HG03196 (cell line): ENCODE data around the gene C1orf232.

Experiments
- ATAC-seq: cut with Tn5 transposase; IDR thresholded peaks from one replicate; pipeline ENCODE4 v1.9.1; 2021; ENCODE audit not compliant: unreplicated experiment

Gene C1orf232

DNA sequence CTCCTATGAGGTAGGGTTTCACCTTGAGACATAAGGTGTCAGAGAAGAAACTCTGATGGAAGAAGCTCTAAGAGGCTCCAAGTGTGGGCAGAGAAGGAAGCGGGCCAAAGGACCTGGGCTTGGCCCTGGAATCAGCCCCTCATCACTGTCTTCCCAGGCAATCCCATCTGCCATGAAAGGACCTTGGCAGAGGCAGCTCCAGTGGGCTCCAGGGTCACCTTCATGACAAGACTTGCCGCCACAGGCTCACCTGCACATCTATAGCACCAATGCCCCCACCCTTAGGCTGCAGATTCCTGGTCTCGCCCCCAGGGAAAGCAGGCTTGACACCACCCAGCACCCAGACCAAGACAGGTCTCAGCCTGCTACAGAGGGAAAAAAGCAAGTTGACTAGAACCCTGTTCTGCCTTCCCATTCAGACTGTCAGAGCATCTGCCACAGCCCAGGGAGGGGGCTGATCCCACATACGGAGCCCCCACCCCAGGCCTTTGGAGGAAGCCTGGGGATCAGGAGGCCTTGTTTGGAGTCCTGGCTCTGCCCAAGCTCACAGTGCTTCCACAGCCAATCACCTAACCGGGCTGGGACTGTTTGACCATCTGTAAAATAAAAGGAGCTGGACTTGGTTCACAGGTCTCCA is 10.4 kb downstream of the C1orf232 start:
- ATAC-seq: no peak

DNA sequence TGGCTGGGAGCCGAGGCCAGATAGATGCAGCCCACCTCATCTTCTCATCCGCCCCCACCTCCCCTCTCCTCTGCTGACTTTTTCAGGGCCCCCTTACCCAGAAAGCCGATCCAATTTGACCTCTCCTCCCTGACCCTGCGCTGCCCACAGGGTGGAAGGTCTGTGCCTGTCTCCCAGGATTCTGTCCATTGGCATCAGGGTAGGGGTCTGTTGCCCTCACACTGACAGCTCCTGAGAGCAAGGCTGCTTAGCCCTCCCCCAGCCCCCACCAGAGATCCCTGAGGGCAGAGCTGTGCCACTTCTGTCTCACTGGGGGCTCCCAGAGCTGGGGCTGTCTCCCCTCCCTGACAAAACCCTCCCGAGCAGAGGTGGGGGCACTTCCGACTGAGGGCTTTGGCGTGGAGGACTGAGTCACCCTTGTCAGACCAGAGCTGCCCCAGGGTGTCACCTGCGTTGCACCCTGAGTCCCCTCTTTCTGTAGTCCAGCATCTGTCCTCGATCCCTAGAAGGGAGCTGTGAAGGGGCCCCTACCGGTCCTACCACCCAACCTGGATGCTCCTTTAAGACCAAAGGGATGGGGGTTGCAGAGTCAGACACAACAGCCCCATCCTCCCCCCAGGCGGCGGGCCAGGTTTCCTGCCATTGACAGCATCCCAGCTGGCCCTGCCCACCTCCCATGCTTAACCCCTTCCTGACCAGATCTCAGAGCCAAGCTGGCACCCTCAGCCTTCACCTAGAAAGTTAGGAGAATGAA is 12.3 kb downstream of the C1orf232 start:
- no peak for ATAC-seq

DNA sequence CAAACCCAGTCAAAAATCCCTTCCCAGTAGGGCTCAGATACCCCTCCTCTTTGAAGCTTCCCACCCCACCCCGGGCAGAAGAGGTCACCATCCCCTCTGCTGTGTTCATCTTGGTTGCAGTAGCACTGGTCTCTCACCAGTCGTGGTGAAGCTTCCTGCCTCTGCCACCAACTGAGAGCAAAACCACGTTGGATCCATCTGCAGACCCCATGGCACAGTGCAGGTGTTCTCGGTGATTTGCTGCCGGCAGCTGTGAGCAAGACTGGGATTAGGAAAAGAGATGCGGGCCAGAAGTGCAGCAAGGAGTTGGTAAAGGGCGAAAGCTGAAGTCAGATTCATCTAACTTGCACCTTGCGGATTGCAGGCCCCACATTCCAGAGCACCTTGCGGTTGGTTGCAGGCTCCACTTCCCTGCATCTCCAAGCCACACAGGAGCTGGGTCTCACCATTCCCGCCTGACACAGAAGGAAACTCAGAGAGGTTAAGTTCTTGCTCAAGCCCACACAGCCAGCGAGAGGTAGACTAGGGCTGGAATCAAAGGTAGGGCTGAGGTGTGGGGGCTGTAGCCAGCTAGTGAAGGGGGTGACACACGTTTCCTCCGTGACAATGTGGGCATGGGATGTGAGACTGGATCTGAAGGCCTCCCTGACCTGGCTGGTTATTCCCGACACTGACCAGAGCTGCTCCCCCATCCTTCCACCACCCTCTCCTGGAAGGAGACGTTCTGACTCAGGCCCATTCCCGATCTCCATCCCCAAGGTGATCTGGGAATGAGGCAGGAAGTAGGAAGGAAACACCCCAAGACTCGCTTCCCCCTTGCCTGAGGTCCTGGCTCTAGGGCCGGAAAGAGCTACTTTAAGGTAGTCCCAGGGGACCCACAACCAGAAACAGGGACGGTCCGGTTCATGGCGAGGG is 13.1 kb downstream of the C1orf232 start:
- ATAC-seq: no peak

DNA sequence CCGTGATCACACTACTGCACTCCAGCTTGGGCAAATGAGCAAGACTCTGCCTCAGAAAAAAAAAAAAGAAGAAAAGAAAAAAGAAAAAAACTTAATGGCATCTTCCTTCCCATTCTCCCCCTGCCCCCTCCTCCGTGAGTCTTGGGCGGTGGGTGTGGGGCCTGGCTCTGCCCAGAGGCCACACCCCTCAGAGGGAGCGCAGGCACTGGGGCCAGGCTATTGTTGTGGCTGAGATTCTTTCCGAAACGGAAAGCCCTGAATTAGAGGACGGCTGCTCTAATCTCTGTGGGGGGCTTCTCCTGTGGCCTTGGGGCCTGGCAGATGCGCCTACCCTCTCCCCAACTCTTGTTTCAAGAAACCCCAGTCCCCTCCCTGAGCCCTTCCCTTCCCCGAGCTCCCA is 14.0 kb downstream of the C1orf232 start:
- no peak for ATAC-seq

DNA sequence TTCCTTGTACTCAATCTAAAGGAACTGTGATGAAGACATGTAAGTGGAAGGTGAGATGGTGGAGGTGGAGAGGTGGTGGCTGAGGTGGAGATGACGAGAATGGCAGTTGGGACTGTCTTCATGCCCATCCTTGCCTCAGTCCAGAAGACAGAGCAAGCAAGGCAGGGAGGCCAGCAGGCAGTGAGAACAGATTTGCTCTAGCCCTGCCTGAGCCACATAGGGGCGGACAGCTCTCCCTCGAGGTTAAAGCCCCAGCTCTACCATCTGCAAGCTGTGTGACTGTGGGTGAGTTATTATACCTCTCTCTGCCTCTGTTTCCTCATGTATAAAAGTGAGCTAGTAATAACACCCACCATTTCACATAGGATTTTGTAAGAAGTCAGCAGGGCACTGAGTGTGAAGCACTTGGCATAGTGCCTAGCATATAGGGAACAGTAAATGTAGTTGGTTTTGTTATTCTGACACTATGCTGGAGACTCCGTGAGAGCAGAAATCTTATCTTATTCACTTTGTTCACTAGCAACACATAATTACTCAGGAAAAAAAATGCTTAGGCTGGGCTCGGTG is 14.7 kb downstream of the C1orf232 start:
- no peak for ATAC-seq

DNA sequence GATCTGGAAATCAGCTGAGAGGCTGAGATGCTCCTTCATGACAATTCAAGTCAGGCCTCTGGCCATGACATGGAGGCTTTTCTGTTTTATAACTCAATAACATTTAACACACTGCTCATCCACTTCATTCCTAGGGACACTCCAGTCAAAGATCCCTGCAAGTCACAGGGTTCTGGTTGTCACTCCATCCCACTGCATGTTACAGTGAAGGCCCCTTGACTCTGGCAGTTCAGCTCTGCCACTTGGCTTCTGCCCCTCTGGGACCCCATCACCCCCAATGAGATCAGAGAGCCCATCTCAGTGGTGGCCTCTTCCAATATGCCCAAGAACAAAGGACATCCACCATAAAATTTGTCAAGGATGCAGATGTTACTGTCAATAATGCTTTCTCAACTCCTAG is 19.9 kb downstream of the C1orf232 start:
- no peak for ATAC-seq

DNA sequence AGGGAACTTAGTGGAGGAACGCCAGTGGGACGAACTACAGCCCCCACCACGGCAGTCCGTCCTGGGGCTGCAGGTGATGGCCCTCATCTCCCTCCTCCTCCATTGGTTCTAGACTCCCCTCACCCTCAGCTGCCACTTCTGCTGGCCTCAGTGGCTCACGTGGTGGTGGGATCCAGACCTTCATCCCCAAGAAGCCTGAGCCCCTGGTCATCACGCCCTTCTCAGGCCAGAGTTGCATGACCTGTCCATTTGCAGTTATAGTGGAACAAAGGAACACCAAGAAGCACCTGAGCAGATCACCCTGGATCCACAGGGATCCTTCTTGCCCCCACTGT is 22.8 kb downstream of the C1orf232 start:
- ATAC-seq: no peak

DNA sequence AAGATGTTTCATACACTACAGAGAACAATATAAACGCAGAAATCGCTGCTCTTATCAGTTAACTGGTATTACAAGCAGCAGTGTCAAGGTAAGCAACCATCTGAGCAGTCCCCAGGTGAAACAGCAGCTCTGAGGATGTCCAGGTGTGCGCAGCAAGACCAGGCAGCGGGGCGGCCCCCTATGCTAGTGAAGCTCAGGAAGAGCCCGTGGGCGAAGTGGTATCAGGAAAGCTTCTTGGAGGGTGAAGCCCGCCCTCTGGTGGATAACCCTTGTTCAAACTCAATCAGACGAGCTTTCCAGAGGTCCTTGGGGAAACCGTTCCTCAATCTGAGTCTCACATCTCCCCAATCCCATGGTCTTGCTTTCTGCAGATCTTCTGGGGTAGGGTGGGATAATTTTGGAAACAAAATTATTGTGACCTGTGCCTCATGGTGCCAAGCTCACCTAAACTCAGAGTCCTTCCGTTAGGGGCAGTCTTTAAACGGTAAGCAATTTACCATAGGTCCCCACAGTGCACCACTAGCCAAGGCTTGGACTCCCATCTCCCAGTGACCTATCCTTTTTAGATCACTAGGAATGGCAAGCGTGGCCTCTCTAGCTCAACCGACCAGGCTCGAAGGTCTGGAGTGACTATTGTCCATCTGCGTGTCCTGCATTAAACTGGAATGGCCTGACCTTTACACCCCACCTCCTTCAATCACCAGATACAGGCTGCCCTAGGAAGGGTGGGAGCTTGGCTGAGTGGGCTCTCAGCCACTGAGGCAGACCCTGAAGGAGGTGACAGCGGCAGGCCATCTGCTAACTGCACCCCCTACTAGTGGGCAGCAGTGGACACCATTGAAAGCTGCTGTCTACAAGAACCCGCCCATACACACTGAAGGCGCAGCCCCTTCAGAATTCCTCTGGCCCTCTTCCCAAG is 23.5 kb downstream of the C1orf232 start:
- ATAC-seq: no peak

DNA sequence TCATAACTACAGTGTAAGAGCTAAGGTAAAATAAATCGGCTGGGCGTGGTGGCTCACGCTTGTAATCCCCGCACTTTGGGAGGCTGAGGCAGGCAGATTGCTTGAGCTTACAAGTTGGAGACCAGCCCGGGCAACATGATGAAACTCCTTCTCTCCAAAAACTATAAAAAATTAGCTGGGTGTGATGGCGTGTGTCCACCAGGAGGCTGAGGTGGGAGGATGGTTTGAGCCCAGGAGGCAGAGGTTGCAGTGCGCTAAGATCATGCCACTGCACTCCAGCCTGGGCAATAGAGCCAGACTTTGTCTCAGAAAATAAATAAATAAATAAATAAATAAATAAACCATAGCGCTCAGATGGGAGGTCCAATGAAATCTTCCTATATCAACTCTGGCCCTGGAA is 26.6 kb downstream of the C1orf232 start:
- ATAC-seq: no peak

DNA sequence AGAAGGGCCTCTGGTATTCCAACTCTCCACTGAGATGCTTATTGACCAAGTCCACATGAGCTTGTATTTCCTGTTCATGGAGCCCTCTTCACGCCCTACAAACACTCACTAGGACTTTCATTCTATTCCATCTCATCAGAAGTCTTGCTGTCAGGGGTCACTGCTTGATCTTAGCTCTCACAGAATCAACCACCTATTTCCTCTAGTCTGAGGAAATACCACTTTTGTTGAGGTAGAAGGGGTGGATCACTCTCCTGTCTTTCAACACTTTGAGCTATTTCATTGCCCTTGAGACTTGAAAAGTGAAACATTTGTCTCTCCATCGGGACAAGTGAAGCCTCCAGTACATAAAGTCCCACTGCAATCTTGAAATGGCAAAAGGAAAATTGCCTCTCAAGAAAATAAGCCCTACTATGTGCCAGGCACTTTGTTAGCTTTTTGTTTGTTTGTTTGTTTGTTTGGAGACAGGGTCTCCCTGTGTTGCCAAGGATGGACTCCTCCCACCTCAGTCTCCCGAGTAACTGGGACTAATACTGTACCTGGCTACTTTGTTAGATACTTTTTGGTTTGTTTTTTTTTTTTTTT is 29.7 kb downstream of the C1orf232 start:
- no peak for ATAC-seq

DNA sequence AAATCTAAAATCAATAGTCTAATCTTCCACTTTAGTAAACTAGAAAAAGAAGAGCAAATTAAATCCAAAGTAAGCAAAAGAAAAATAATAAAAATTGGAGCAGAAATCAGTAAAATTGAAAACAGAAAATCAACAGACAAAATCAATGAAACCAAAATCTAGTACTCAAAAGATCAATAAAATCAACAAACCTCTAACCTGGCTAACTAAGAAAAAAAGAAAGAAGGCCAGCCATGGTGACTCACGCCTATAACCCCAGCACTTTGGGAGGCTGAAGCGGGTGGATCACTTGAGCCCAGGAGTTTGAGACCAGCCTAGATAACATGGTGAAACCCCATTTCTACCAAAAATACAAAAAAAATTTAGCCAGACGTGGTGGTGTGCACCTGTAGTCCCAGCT is 34.3 kb downstream of the C1orf232 start:
- no peak for ATAC-seq

DNA sequence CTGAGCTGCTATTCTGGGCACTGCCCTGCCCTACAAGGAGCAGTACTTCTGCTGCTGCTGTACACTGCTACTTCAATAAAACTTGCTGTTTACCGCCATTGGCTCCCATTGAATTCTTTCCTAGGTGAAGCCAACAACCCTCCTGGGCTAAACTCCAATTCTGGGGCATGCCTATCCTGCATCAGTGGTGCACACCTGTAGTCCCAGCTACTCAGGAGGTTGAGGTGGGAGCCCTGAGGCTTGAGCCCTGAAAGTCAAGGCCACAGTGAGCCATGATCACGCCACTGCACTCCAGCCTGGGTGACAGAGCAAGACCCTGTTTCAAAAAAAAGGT is 36.0 kb downstream of the C1orf232 start:
- ATAC-seq: no peak

DNA sequence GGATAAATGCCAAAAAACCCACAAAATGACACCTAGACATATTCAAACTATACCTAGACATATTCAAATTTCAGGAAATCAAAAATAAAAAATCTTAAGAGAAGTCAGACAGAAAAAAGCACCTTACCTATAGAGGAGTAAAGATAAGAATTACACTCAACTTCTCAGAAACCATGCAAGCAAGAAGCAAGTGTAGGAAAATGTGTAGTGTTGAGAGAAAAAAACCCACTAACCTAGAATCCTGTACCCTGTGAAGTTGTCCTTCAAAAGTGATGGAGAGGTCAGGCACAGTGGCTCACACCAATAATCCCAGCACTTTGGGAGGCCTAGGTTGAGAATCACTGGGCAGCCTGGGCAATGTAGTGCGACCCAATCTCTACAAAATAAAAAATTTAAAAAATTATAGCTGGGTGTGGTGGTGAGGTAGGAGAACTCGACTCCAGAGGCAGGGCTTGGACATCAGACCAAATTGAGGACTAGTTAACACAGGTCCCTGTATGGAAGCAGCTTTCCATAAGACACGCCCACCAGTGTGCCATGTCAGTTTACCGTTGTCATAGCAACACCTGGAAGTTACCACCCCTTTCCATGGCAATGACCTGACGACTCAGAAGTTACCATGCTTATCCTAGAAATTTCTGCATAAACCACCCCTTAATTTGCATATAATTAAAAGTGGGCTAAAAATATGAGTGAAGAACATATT is 36.5 kb downstream of the C1orf232 start:
- ATAC-seq: no peak

DNA sequence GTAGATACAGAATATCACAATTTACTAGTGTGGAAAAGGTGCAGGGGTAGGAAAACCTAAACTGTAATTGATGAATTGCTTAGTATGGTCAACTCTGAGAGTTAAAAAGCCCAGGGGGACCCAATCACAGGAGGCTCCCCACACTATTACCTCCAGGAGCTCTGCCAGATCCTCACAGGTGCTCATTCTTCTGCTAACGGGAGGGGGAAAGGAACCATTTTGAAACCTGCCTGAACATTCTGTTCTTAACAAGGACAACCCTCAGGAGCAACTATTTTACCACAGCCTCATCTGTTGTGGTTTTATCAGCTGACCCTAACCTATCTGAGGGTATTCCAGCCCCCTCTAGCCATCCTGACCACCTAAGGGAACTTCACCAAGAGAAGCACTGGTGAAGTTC is 38.1 kb downstream of the C1orf232 start:
- ATAC-seq: no peak

DNA sequence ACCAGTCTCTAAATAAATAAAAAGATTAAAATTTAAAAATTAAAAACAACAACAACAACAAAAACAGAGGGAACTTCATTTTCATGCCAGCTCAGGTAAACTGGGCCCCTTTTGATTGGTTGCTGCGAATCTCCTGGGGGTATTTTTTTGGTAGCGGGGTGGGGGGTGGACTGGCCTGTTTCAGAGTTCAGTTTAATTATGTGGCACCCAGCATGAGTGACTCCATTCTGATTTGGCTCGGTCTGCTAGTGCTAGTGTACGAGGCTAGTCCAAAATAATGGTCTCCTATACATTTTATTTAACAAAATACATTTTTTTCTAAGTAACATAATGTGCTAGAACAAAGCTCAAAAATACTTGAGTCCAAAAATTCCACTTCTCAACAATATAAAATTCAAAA is 39.0 kb downstream of the C1orf232 start:
- ATAC-seq: no peak

DNA sequence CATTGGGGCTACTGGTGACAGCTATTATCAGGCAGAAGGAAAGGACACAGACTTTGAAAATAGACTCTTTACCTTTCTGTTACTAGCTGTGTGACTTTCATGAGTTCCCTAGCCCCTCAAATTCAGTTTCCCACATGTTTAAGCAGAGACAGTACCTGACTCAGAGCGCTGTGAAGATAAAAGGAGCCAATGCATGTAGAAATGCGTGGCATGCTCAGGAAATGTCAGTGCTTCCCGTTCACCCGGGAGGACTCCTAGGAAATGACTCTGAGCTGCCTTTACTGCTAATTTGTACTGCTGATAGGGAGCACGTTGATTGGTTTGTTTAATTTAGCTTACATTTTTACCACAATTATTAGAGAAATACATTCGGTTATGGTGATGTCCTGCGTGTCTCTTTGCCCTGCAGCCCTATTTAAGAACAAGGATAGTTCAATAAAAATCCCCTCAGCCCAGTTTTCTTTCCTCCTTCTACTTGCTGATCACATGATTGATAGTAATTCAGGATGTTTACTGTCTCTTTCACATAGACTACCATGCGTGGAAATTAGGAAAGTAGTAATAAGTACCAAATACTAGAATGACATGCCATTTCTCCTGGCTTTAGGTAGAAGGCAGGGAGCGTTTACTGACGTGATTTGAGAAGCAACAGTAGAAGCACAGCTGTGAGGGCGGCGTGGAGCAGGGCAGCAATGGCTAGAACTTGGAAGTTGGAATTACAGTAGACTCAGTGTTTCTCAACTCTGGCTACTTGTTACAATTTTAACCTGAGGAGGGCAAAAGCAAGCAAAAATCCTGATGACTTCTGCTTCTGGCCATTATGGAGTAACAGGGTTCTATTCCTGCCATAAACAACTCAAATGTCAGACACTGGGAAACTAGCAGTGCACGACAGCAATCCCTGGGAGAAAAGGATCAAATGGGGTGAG is 41.3 kb downstream of the C1orf232 start:
- no peak for ATAC-seq

DNA sequence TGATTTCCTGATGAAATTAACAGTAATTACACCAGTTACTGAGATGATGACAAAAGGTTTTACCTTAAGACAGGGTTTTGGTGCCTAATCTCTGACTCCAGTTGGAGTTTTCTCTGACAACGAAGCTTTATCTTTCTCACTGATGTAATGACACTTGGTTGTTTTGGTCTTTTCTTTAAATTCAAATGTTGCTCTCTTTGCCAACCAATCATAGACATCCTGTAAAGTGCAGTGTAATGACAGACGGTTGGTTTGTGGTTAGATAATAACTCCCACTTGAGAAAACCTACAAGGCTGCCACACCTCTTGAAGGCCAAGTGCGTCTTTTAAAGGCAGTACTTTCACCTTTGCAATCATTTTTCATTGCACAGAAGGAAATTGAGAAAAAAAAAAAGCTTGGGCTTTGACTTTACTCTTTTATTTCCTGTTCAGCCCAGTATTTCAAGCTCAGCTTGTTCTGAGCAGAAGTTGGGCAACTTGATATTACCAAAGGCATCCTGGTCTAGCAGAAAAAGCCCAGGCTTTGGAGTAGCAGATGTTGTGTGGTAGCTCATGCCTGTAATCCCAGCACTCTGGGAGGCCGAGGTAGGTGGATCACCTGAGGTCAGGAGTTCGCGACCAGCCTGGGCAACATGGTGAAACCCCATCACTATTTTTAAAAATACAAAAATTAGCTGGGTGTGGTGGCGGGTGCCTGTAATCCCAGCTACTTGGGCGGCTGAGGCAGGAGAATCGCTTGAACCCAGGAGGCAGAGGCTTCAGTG is 42.3 kb downstream of the C1orf232 start:
- ATAC-seq: no peak

DNA sequence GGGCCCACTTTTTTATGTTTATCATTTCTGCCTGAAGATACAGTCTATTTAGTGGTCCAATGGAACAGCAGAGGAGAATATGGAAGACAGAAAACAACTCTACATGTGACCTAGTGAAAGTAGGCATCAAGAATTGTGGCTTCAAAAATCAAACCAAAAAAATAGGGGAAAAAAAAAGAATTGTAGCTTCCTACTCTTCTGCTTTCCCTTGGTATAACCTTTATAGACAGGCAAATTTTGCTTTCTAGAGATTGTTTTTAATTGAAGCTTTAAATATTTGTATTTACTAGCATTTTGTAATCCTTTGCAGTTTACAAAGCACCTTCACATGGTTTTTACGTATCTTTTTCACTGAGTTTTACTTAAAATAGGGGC is 42.8 kb downstream of the C1orf232 start:
- no peak for ATAC-seq
